ENCODE data around the gene HSPA1L. TPM values are rescaled to one million over a fixed set of nuclear protein-coding genes. Genes with fewer than 3 reads are reported as not detected.
"Not testable (repeated sequence)": the region's sequence is repeated elsewhere in the genome, so short reads cannot be mapped to it uniquely, and the experiment has no call there.

Gene HSPA1L
- total RNA-seq, 4 donors from 2014 or later = 0.88 to 1.7 (median 1.5) TPM; not detected in 1

DNA sequence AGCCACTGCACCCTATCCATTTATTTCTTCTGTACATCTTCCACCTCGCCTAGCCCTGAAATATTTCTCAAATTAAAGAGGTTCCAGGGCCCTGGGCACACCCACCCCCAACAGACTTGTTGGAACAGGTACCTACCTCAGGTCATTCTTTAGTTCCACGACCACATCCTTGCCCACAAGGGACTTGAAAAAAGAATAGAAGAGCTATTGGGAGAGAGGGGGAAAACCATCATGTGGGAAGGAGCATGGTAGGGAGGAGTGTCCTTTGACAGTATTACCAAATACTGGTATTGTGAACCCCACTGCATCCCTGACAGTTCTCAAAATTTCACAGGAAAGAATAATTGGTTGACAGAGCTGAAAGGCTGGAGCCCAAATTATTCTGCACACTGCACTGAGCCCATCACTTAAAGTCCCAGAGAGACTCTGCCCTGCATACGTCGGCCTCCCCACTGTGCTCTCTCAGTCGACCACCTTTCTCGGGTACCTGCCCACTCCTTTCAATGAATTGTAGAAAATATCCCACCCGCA lies 9.1 kb downstream of the HSPA1L start:
- TF ChIP-seq, protein P1, sequence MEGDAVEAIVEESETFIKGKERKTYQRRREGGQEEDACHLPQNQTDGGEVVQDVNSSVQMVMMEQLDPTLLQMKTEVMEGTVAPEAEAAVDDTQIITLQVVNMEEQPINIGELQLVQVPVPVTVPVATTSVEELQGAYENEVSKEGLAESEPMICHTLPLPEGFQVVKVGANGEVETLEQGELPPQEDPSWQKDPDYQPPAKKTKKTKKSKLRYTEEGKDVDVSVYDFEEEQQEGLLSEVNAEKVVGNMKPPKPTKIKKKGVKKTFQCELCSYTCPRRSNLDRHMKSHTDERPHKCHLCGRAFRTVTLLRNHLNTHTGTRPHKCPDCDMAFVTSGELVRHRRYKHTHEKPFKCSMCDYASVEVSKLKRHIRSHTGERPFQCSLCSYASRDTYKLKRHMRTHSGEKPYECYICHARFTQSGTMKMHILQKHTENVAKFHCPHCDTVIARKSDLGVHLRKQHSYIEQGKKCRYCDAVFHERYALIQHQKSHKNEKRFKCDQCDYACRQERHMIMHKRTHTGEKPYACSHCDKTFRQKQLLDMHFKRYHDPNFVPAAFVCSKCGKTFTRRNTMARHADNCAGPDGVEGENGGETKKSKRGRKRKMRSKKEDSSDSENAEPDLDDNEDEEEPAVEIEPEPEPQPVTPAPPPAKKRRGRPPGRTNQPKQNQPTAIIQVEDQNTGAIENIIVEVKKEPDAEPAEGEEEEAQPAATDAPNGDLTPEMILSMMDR (IDR thresholded peaks at IDR 0.05) = no peak
- TF ChIP-seq POLR2A (IDR thresholded peaks at IDR 0.05) = no peak
- peak overlapping the region; percentile 82 to 93 (median 90) for H3K27ac ChIP-seq
- H3K4me1 ChIP-seq = peaks cover 0 to 13% (median 0%) of the 10 kb centered on the region in 4 donors
- peak in 1 of 3 donors; percentile 25 for DNase-seq
- peaks cover 0 to 7% (median 0%) of the 10 kb centered on the region in 3 donors for H3K36me3 ChIP-seq
- no peaks in the 10 kb centered on the region for H3K9me3 ChIP-seq
- no peaks in the 10 kb centered on the region for H3K27me3 ChIP-seq
- peak overlapping the region; percentile 54 to 63 (median 58) for H3K4me3 ChIP-seq

DNA sequence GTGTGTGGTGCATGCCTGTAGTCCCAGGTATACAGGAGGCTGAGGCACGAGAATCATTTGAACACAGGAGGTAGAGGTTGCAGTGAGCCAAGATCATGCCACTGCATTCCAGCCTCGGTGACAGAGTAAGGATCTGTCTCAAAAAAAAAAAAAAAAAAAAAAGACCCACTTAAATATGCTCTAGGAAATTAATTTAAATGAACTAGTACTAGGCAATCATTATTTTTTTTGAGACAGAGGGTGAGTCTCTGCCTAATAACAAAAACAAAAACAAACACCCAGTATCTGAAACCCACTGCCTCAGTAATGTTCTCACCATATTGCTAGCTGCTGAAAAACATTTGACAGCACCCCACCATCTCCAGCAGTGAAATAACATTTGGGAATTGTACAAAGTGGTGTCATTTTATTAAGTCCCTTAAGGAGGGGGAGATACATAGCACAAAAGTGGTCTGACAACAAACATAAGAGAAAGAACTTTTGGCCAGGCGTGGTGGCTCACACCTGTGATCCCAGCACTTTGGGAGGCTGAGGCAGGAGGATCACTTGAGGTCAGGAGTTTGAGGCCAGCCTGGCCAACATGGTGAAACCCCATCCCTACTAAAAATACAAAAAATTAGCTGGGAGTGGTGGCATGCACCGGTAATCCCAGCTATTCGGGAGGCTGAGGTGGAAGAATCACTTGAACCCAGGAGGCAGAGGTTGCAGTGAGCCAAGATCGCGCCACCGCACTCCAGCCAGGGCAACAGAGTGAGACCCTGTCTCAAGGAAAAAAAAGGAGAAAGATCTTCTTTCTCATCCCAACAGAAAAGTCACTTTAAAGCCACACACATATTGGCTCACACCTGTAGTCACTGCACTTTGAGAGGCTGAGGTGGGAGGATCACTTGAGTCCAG lies 13.8 kb downstream of the HSPA1L start:
- H3K4me1 ChIP-seq, H3K9me3 ChIP-seq, H3K36me3 ChIP-seq, H3K4me3 ChIP-seq, DNase-seq, H3K27me3 ChIP-seq, H3K27ac ChIP-seq: not testable (repeated sequence)

DNA sequence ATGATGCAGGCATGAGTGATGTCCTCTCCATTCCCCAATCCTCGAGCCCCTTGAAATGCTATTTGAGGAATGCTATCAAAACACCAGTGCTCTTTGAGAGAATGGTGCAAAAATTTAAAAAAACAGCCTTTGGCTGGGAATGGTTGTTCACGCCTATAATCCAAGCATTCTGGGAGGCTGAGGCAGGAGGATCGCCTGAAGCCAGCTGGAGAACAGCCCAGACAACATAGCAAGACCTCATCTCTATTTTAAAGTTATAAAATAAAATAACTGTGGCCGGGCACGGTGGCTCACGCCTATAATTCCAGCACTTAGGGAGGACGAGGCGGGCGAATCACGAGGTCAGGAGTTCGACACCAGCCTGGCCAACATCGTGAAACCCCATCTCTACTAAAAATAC lies 15.3 kb downstream of the HSPA1L start:
- no peak for DNase-seq
- TF ChIP-seq POLR2A (IDR thresholded peaks at IDR 0.05) = no peak
- TF ChIP-seq, protein P1 (IDR thresholded peaks at IDR 0.05) = no peak
- Histone ChIP-seq H3K27ac (no peak overlapping the region), H3K36me3 (peaks cover 0 to 7% (median 0%) of the 10 kb centered on the region in 3 donors), H3K27me3 (no peaks in the 10 kb centered on the region), H3K4me3 (no peak overlapping the region), H3K4me1 (peaks cover 0 to 6% (median 3%) of the 10 kb centered on the region in 4 donors), H3K9me3 (no peaks in the 10 kb centered on the region)

DNA sequence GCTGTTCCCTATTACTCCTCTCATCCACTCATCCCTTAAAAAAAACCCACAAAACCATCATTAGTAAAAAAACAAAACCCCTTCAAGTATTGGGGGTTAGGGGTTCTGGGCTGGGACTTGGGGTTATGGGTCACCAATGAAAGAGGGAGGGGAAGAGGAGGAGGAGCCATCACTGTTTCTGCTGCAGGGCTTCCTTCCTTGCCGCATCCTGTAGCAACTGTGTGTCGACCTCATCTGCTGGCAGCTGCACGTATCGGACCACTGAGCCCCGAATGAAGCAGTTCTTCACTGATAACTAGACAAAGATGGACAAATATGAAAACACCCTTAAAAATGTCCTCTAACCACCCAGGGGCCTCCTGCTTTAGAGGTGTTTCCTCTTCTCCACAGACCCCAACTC lies 17.5 kb downstream of the HSPA1L start:
- peak in 2 of 3 donors; percentile 68 to 79 for DNase-seq
- Histone ChIP-seq H3K27me3 (no peaks in the 10 kb centered on the region), H3K4me3 (no peak overlapping the region), H3K36me3 (peaks cover 0 to 7% (median 0%) of the 10 kb centered on the region in 3 donors), H3K9me3 (no peaks in the 10 kb centered on the region), H3K27ac (peak overlapping the region; percentile 19 to 98 (median 50)), H3K4me1 (peaks cover 0 to 11% (median 9%) of the 10 kb centered on the region in 4 donors)
- TF ChIP-seq, protein P1 (IDR thresholded peaks at IDR 0.05) = no peak
- no peak for TF ChIP-seq POLR2A (IDR thresholded peaks at IDR 0.05)

DNA sequence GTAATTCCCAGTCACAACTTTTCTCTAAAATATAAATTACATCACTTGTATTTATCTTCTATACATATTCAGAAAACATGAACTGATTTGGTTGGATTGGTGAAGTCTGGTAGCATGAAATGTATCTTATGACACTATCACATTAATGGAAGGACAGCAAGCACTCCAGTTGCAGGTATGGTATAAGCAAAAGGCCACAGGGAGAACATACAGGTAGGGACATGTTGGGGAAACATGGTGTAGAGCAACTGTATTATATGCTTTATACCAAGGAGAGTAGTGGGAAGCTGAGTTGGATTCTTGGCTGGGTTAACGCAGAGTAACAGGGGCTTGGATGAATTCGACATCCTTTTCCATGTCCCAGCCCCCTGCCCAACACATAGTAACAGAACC lies 18.1 kb downstream of the HSPA1L start:
- no peak for DNase-seq

More for the DNA sequence above, 18.1 kb downstream of the HSPA1L start:
- H3K4me1 ChIP-seq = peaks cover 0 to 11% (median 9%) of the 10 kb centered on the region in 4 donors
- H3K9me3 ChIP-seq = no peaks in the 10 kb centered on the region
- TF ChIP-seq, protein P1 (IDR thresholded peaks at IDR 0.05) = no peak
- TF ChIP-seq POLR2A (IDR thresholded peaks at IDR 0.05) = no peak
- no peaks in the 10 kb centered on the region for H3K27me3 ChIP-seq
- peaks cover 0 to 7% (median 0%) of the 10 kb centered on the region in 3 donors for H3K36me3 ChIP-seq
- peak overlapping the region in 2 of 4 donors; percentile 47 to 98 for H3K27ac ChIP-seq
- no peak overlapping the region for H3K4me3 ChIP-seq
